ENCODE measurements around the gene IQGAP1. TPM values are rescaled to one million over a fixed set of nuclear protein-coding genes. Genes with fewer than 3 reads are reported as not detected.

IQGAP1 gene
- total and polyA plus RNA-seq, 11 donors = 18.9 to 115 (median 36.1) TPM

DNA sequence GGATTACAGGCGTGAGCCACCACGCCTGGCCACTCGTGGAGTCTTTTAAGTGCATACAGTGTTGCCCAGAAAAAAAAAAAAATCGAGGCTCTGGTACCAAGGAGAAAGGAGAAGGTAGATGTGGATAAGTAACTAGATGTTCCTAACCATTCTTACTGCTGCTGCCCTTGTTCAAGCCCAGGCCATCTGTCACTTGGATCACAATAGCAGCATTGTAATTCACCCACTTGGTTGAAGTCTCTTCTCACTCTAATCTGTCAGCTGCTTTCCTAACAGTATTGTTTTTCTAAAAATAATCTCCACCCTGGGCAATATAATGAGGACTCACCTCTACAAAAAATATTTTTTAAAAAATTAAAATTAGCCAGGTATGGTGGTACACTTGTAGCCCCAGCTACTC, 83.7 kb downstream of the IQGAP1 start:
- TF ChIP-seq POLR2A (IDR thresholded peaks at IDR 0.05) = no peak
- TF ChIP-seq, protein P1, sequence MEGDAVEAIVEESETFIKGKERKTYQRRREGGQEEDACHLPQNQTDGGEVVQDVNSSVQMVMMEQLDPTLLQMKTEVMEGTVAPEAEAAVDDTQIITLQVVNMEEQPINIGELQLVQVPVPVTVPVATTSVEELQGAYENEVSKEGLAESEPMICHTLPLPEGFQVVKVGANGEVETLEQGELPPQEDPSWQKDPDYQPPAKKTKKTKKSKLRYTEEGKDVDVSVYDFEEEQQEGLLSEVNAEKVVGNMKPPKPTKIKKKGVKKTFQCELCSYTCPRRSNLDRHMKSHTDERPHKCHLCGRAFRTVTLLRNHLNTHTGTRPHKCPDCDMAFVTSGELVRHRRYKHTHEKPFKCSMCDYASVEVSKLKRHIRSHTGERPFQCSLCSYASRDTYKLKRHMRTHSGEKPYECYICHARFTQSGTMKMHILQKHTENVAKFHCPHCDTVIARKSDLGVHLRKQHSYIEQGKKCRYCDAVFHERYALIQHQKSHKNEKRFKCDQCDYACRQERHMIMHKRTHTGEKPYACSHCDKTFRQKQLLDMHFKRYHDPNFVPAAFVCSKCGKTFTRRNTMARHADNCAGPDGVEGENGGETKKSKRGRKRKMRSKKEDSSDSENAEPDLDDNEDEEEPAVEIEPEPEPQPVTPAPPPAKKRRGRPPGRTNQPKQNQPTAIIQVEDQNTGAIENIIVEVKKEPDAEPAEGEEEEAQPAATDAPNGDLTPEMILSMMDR (IDR thresholded peaks at IDR 0.05) = no peak
- no peaks in the 10 kb centered on the region for H3K9me3 ChIP-seq
- no peak overlapping the region for H3K27ac ChIP-seq
- H3K36me3 ChIP-seq = peaks cover 0 to 100% (median 96%) of the 10 kb centered on the region in 9 donors
- no peak overlapping the region for H3K4me3 ChIP-seq
- intact Hi-C loops (cut with DNase I) = no loop called here
- WGBS, 4 donors = 86 to 97% (median 96%) methylated on average over 4 of the region's 4 CpGs
- ATAC-seq = peak in 1 of 4 donors; percentile 27
- no peak for DNase-seq
- H3K4me1 ChIP-seq = peaks cover 0 to 16% (median 10%) of the 10 kb centered on the region in 12 donors
- no peaks in the 10 kb centered on the region for H3K27me3 ChIP-seq

- intact Hi-C loops (cut with DNase I) = no loop called here
- TF ChIP-seq POLR2A (IDR thresholded peaks at IDR 0.05) = no peak
- TF ChIP-seq, protein P1 (IDR thresholded peaks at IDR 0.05) = no peak
- 77 to 90% (median 82%) methylated on average over 8 of the region's 8 CpGs for WGBS, 4 donors
These were observed 90.9 kb downstream of the IQGAP1 start for GRCh38 chr15:90478846-90479481.

GRCh38 chr15:90479656-90480055, 91.6 kb downstream of the IQGAP1 start:
- Histone ChIP-seq H3K27ac (no peak overlapping the region), H3K9me3 (no peaks in the 10 kb centered on the region), H3K4me1 (peaks cover 0 to 6% (median 0%) of the 10 kb centered on the region in 12 donors), H3K4me3 (no peak overlapping the region), H3K27me3 (no peaks in the 10 kb centered on the region), H3K36me3 (peaks cover 4 to 100% (median 100%) of the 10 kb centered on the region in 9 donors)
- ATAC-seq (no peak), DNase-seq (no peak)
- intact Hi-C loops (cut with DNase I) = loop anchor here in 7 of 10 donors (2.0 to 5.0 kb wide), 3 partner anchors 117 to 157 kb away; no protein-coding TSS in a partner anchor
- WGBS, 4 donors = 91 to 96% (median 95%) methylated on average over 5 of the region's 5 CpGs
- TF ChIP-seq POLR2A (IDR thresholded peaks at IDR 0.05) = no peak
- TF ChIP-seq, protein P1 (IDR thresholded peaks at IDR 0.05) = no peak

More at GRCh38 chr15:90478846-90479481, 90.9 kb downstream of the IQGAP1 start:
- Histone ChIP-seq H3K9me3 (no peaks in the 10 kb centered on the region), H3K27ac (no peak overlapping the region), H3K4me1 (peaks cover 0 to 6% (median 0%) of the 10 kb centered on the region in 12 donors), H3K27me3 (no peaks in the 10 kb centered on the region), H3K4me3 (no peak overlapping the region), H3K36me3 (peaks cover 4 to 100% (median 100%) of the 10 kb centered on the region in 9 donors)
- no peak for ATAC-seq
- DNase-seq = no peak

GRCh38 chr15:90481023-90481422, 93.0 kb downstream of the IQGAP1 start:
- Histone ChIP-seq H3K9me3 (no peaks in the 10 kb centered on the region), H3K4me1 (peaks cover 0 to 6% (median 0%) of the 10 kb centered on the region in 12 donors), H3K36me3 (peaks cover 6 to 100% (median 100%) of the 10 kb centered on the region in 9 donors), H3K4me3 (no peak overlapping the region), H3K27ac (no peak overlapping the region), H3K27me3 (no peaks in the 10 kb centered on the region)
- intact Hi-C loops (cut with DNase I) = loop anchor here in 7 of 10 donors (1.0 to 5.0 kb wide), 4 partner anchors 118 to 161 kb away; no protein-coding TSS in a partner anchor
- peak in 1 of 4 donors; percentile 54 for ATAC-seq
- 76 to 82% (median 78%) methylated on average over 3 of the region's 3 CpGs for WGBS, 4 donors
- TF ChIP-seq, protein P1 (IDR thresholded peaks at IDR 0.05) = no peak
- no peak for DNase-seq
